ENCODE measurements around the gene DHRS7. TPM values are rescaled to one million over a fixed set of nuclear protein-coding genes. Genes with fewer than 3 reads are reported as not detected.

Gene DHRS7
- polyA plus RNA-seq, 3 donors from 2014 or later, result 415 to 674 (median 485) TPM

GRCh38 chr14:60178164-60178563, 13.0 kb upstream of the DHRS7 start:
- H3K27ac Mint-ChIP-seq, result no peak overlapping the region

GRCh38 chr14:60175255-60175902, 10.2 kb upstream of the DHRS7 start:
- no peak overlapping the region for H3K4me3 Mint-ChIP-seq
- H3K27ac Mint-ChIP-seq, result peak overlapping the region in 1 of 6 donors; percentile 42
- H3K27me3 Mint-ChIP-seq (ENCODE audit: low read depth in 3 of 3), result peaks cover 0 to 6% (median 2%) of the 10 kb centered on the region in 3 donors
- no peak for DNase-seq
- peaks cover 0 to 1% (median 0%) of the 10 kb centered on the region in 6 donors for H3K9me3 Mint-ChIP-seq
- no peaks in the 10 kb centered on the region for H3K4me1 Mint-ChIP-seq
- H3K36me3 Mint-ChIP-seq, result peaks cover 0 to 6% (median 0%) of the 10 kb centered on the region in 3 donors

More at GRCh38 chr14:60178164-60178563, 13.0 kb upstream of the DHRS7 start:
- peaks cover 1 to 3% of the 10 kb centered on the region in 2 donors for H3K4me1 Mint-ChIP-seq
- no peak for DNase-seq
- no peak overlapping the region for H3K4me3 Mint-ChIP-seq
- H3K27me3 Mint-ChIP-seq (ENCODE audit: low read depth in 3 of 3), result peaks cover 0 to 9% (median 2%) of the 10 kb centered on the region in 3 donors
- H3K36me3 Mint-ChIP-seq, result peaks cover 0 to 6% (median 0%) of the 10 kb centered on the region in 3 donors
- peaks cover 0 to 1% (median 0%) of the 10 kb centered on the region in 6 donors for H3K9me3 Mint-ChIP-seq

GRCh38 chr14:60174352-60175254, 9.4 kb upstream of the DHRS7 start:
- H3K4me3 Mint-ChIP-seq, result no peak overlapping the region
- H3K27me3 Mint-ChIP-seq (ENCODE audit: low read depth in 3 of 3), result peaks cover 0 to 6% (median 2%) of the 10 kb centered on the region in 3 donors
- peaks cover 0 to 6% (median 0%) of the 10 kb centered on the region in 3 donors for H3K36me3 Mint-ChIP-seq
- DNase-seq, result no peak
- no peaks in the 10 kb centered on the region for H3K9me3 Mint-ChIP-seq
- no peak overlapping the region for H3K27ac Mint-ChIP-seq
- H3K4me1 Mint-ChIP-seq, result no peaks in the 10 kb centered on the region

GRCh38 chr14:60171690-60172089, 6.5 kb upstream of the DHRS7 start:
- no peaks in the 10 kb centered on the region for H3K9me3 Mint-ChIP-seq
- no peak overlapping the region for H3K27ac Mint-ChIP-seq

GRCh38 chr14:60170948-60171347, 5.8 kb upstream of the DHRS7 start:
- no peak overlapping the region for H3K4me3 Mint-ChIP-seq
- peaks cover 0 to 6% (median 0%) of the 10 kb centered on the region in 3 donors for H3K36me3 Mint-ChIP-seq
- H3K9me3 Mint-ChIP-seq, result no peaks in the 10 kb centered on the region
- H3K27me3 Mint-ChIP-seq (ENCODE audit: low read depth in 3 of 3), result peaks cover 0 to 8% (median 0%) of the 10 kb centered on the region in 3 donors
- peaks cover 9 to 10% of the 10 kb centered on the region in 2 donors for H3K4me1 Mint-ChIP-seq
- no peak for DNase-seq
- no peak overlapping the region for H3K27ac Mint-ChIP-seq

More at GRCh38 chr14:60171690-60172089, 6.5 kb upstream of the DHRS7 start:
- Mint-ChIP-seq H3K4me3 (no peak overlapping the region), H3K36me3 (peaks cover 0 to 6% (median 0%) of the 10 kb centered on the region in 3 donors), H3K4me1 (peaks cover 1 to 2% of the 10 kb centered on the region in 2 donors), H3K27me3 (ENCODE audit: low read depth in 3 of 3) (peaks cover 0 to 9% (median 2%) of the 10 kb centered on the region in 3 donors)
- DNase-seq, result no peak

GRCh38 chr14:60169722-60170121, 4.5 kb upstream of the DHRS7 start:
- DNase-seq, result no peak
- Mint-ChIP-seq H3K27ac (no peak overlapping the region), H3K9me3 (no peaks in the 10 kb centered on the region), H3K27me3 (ENCODE audit: low read depth in 3 of 3) (peaks cover under 1 to 9% (median 2%) of the 10 kb centered on the region in 3 donors), H3K4me1 (peaks cover 16 to 17% of the 10 kb centered on the region in 2 donors), H3K36me3 (peaks cover 0 to 6% (median 2%) of the 10 kb centered on the region in 3 donors), H3K4me3 (no peak overlapping the region)

- H3K36me3 Mint-ChIP-seq, result peaks cover 0 to 6% (median 3%) of the 10 kb centered on the region in 3 donors
- no peaks in the 10 kb centered on the region for H3K9me3 Mint-ChIP-seq
- DNase-seq, result peak in 2 of 3 donors; percentile 15 to 38
- H3K4me3 Mint-ChIP-seq, result peak overlapping the region; percentile 81 to 100 (median 85)
- H3K27ac Mint-ChIP-seq, result peak overlapping the region; percentile 96 to 99 (median 98)
- peaks cover 48 to 52% of the 10 kb centered on the region in 2 donors for H3K4me1 Mint-ChIP-seq
- H3K27me3 Mint-ChIP-seq (ENCODE audit: low read depth in 3 of 3), result peaks cover 2 to 7% (median 3%) of the 10 kb centered on the region in 3 donors
Observed at GRCh38 chr14:60166142-60166541, 944 bp upstream of the DHRS7 start.

GRCh38 chr14:60165547-60165876, 314 bp upstream of the DHRS7 start:
- peak overlapping the region; percentile 96 to 99 (median 98) for H3K27ac Mint-ChIP-seq
- peaks cover 54 to 58% of the 10 kb centered on the region in 2 donors for H3K4me1 Mint-ChIP-seq
- peak overlapping the region; percentile 81 to 100 (median 85) for H3K4me3 Mint-ChIP-seq
- peaks cover 2 to 6% (median 3%) of the 10 kb centered on the region in 3 donors for H3K36me3 Mint-ChIP-seq
- H3K27me3 Mint-ChIP-seq (ENCODE audit: low read depth in 3 of 3), result peaks cover 2 to 7% (median 3%) of the 10 kb centered on the region in 3 donors
- H3K9me3 Mint-ChIP-seq, result no peaks in the 10 kb centered on the region
- DNase-seq, result no peak

GRCh38 chr14:60164404-60164711, 840 bp downstream of the DHRS7 start:
- peaks cover 2 to 6% (median 3%) of the 10 kb centered on the region in 3 donors for H3K36me3 Mint-ChIP-seq
- peak overlapping the region; percentile 99 to 100 (median 99) for H3K4me3 Mint-ChIP-seq
- peaks cover 64 to 70% of the 10 kb centered on the region in 2 donors for H3K4me1 Mint-ChIP-seq
- peaks cover 2 to 7% (median 3%) of the 10 kb centered on the region in 3 donors for H3K27me3 Mint-ChIP-seq (ENCODE audit: low read depth in 3 of 3)
- DNase-seq, result no peak
- no peaks in the 10 kb centered on the region for H3K9me3 Mint-ChIP-seq
- H3K27ac Mint-ChIP-seq, result peak overlapping the region; percentile 96 to 99 (median 98)

GRCh38 chr14:60163693-60164092, 1.5 kb downstream of the DHRS7 start:
- Mint-ChIP-seq H3K27me3 (ENCODE audit: low read depth in 3 of 3) (peaks cover 2 to 4% (median 3%) of the 10 kb centered on the region in 3 donors), H3K4me1 (peaks cover 70 to 77% of the 10 kb centered on the region in 2 donors), H3K9me3 (no peaks in the 10 kb centered on the region), H3K4me3 (peak overlapping the region; percentile 99 to 100 (median 99)), H3K36me3 (peaks cover 2 to 7% (median 3%) of the 10 kb centered on the region in 3 donors), H3K27ac (peak overlapping the region; percentile 96 to 99 (median 98))
- DNase-seq, result no peak

GRCh38 chr14:60161196-60162107, 3.7 kb downstream of the DHRS7 start:
- DNase-seq, result no peak
- peak overlapping the region; percentile 33 to 49 (median 48) for H3K4me3 Mint-ChIP-seq
- no peaks in the 10 kb centered on the region for H3K9me3 Mint-ChIP-seq
- H3K36me3 Mint-ChIP-seq, result peaks cover 2 to 14% (median 8%) of the 10 kb centered on the region in 3 donors
- H3K27me3 Mint-ChIP-seq (ENCODE audit: low read depth in 3 of 3), result peaks cover 2 to 4% (median 3%) of the 10 kb centered on the region in 3 donors
- H3K27ac Mint-ChIP-seq, result peak overlapping the region; percentile 32 to 95 (median 85)
- peaks cover 87 to 95% of the 10 kb centered on the region in 2 donors for H3K4me1 Mint-ChIP-seq

- H3K4me3 Mint-ChIP-seq, result peak overlapping the region; percentile 4 to 22 (median 14)
- peaks cover 9 to 17% (median 14%) of the 10 kb centered on the region in 3 donors for H3K36me3 Mint-ChIP-seq
- peaks cover 87 to 95% of the 10 kb centered on the region in 2 donors for H3K4me1 Mint-ChIP-seq
- no peak for DNase-seq
- H3K27me3 Mint-ChIP-seq (ENCODE audit: low read depth in 3 of 3), result peaks cover 2 to 4% (median 3%) of the 10 kb centered on the region in 3 donors
- H3K9me3 Mint-ChIP-seq, result no peaks in the 10 kb centered on the region
- H3K27ac Mint-ChIP-seq, result peak overlapping the region; percentile 32 to 95 (median 84)
Observed at GRCh38 chr14:60160422-60160821, 4.8 kb downstream of the DHRS7 start.

- Mint-ChIP-seq H3K4me1 (peaks cover 90 to 93% of the 10 kb centered on the region in 2 donors), H3K4me3 (peak overlapping the region; percentile 66 to 85 (median 83)), H3K27ac (peak overlapping the region; percentile 96 to 99 (median 98)), H3K36me3 (peaks cover 29 to 39% (median 31%) of the 10 kb centered on the region in 3 donors), H3K27me3 (ENCODE audit: low read depth in 3 of 3) (peaks cover 0 to 2% (median 0%) of the 10 kb centered on the region in 3 donors), H3K9me3 (no peaks in the 10 kb centered on the region)
- no peak for DNase-seq
Observed at GRCh38 chr14:60154671-60155070, 10.5 kb downstream of the DHRS7 start.

Measured in immature natural killer cell (primary cell).